HepG2 (cell line): ENCODE measurements around the gene TCAIM. TPM values are rescaled to one million over a fixed set of nuclear protein-coding genes. Genes with fewer than 3 reads are reported as not detected.
A peak's percentile ranks its signal among the peaks of the same experiment; 100 is the strongest.

Experiments
- ATAC-seq: fragments of 200-7000 bp; cut with Tn5 transposase; 3 replicates; pipeline ENCODE4 v1.9.1; 2020; ENCODE audit warnings: mild to moderate bottlenecking, moderate library complexity
- BruUV-seq: library from RNA; stranded (reverse); fragments of 400-500 nt; replicated peaks from 2 replicates; lab custom pipeline; 2021; lab: Mats Ljungman, UMichigan
- CTCF ChIA-PET: fragments of 300-600 bp; formaldehyde crosslinking; extraction: SDS; loops from one replicate; lab custom pipeline; 2021; ENCODE audit warnings: low total read pairs, inconsistent platforms, low intra/inter-chr PET ratio; lab: Yijun Ruan, JAX
- POLR2A ChIA-PET: fragments of 350-600 bp; sonication (Branson Sonifier 250); formaldehyde crosslinking; loops from one replicate; lab custom pipeline; 2020; ENCODE audit warnings: antibody characterized with exemption, inconsistent platforms; lab: Yijun Ruan, JAX
- DNase-seq: peaks from one replicate; pipeline ENCODE4 v3.0.0-alpha.2; 2015; ENCODE audit warnings: low spot score
- FAIRE-seq: peaks from 3 replicates; lab custom pipeline; 2011; peaks lifted over from hg19 to GRCh38; lab: Jason Lieb, UNC
- H2AFZ ChIP-seq: one replicate; pipeline ENCODE4 v1.6.1; 2011; ENCODE audit warnings: low read length, inconsistent platforms
- H3K27ac ChIP-seq: fragments of 300-600 bp; 3 replicates; pipeline ENCODE4 v1.8.0; 2011; ENCODE audit warnings: mixed run types, mild to moderate bottlenecking, mixed read lengths, low read length, inconsistent platforms; ENCODE audit not compliant: insufficient read depth; ENCODE audit errors: extremely low read length
- H3K27me3 ChIP-seq, 2 experiments: fragments of 200-600 bp in 1 of 2; 2 replicates in 1 of 2; 3 replicates in 1 of 2; pipeline versions ENCODE4 v1.6.0 to v1.8.0; 2011; ENCODE audit warnings: low read length in 2 of 2, mild to moderate bottlenecking in 2 of 2, moderate library complexity in 2 of 2, inconsistent platforms in 1 of 2; ENCODE audit not compliant: insufficient read depth in 2 of 2, control insufficient read depth in 1 of 2
- H3K36me3 ChIP-seq, 2 experiments: fragments of 200-600 bp in 1 of 2; replicated peaks in 1 of 2; 2 replicates in 1 of 2; 3 replicates in 1 of 2; pipeline versions ENCODE4 v1.5.1 to v1.8.0; 2011; ENCODE audit warnings: low read length in 2 of 2, inconsistent platforms in 1 of 2; ENCODE audit not compliant: insufficient read depth in 2 of 2, control insufficient read depth in 1 of 2
- H3K4me1 ChIP-seq: 2 replicates; pipeline ENCODE4 v1.5.1; 2012; ENCODE audit warnings: low read length, inconsistent platforms; ENCODE audit not compliant: insufficient read depth
- H3K4me2 ChIP-seq: 2 replicates; pipeline ENCODE4 v1.6.0; 2011; ENCODE audit warnings: low read depth, low read length, inconsistent platforms
- H3K4me3 ChIP-seq, 3 experiments: fragments of 200-600 bp in 1 of 3; sonication (generic), shearing (Covaris generic) in 1 of 3; replicated peaks in 1 of 3; 2 replicates each; pipeline ENCODE4 v1.5.1; 2011 to 2016; ENCODE audit warnings: low read length in 3 of 3, inconsistent platforms in 2 of 3, low read depth in 2 of 3, mild to moderate bottlenecking in 2 of 3, control low read depth in 1 of 3, mixed read lengths in 1 of 3; ENCODE audit not compliant: insufficient read depth in 1 of 3
- H3K79me2 ChIP-seq: one replicate; pipeline ENCODE4 v1.6.1; 2011; ENCODE audit warnings: low read length, inconsistent platforms; ENCODE audit not compliant: insufficient read depth
- H3K9ac ChIP-seq: 2 replicates; pipeline ENCODE4 v1.6.0; 2011; ENCODE audit warnings: mild to moderate bottlenecking, low read depth, low read length, inconsistent platforms; ENCODE audit not compliant: insufficient read depth
- H3K9me3 ChIP-seq: 2 replicates; pipeline ENCODE4 v1.5.1; 2012; ENCODE audit warnings: mild to moderate bottlenecking, low read length
- H4K20me1 ChIP-seq: 2 replicates; pipeline ENCODE4 v1.6.0; 2011; ENCODE audit warnings: inconsistent platforms, mild to moderate bottlenecking, low read length, moderate library complexity; ENCODE audit not compliant: insufficient read depth
- AHDC1 ChIP-seq: sonication (generic); formaldehyde crosslinking; IDR thresholded peaks from 2 replicates; pipeline ENCODE4 v1.5.1; 2020; ENCODE audit warnings: mild to moderate bottlenecking, missing genetic modification reagents, borderline replicate concordance
- BRF2 ChIP-seq: sonication (generic); formaldehyde crosslinking; IDR thresholded peaks from 2 replicates; pipeline ENCODE4 v1.8.1; 2022; ENCODE audit warnings: mild to moderate bottlenecking, missing genetic modification reagents
- HDAC1 ChIP-seq: sonication (generic); formaldehyde crosslinking; IDR thresholded peaks from 2 replicates; pipeline ENCODE4 v1.5.1; 2020; ENCODE audit warnings: mild to moderate bottlenecking, missing genetic modification reagents
- HNF4A ChIP-seq: sonication (generic); formaldehyde crosslinking; IDR thresholded peaks from 2 replicates; pipeline ENCODE4 v1.4.0; 2020; ENCODE audit warnings: missing genetic modification reagents
- MEIS1 ChIP-seq: sonication (generic); formaldehyde crosslinking; IDR thresholded peaks from 2 replicates; pipeline ENCODE4 v1.9.0; 2021; ENCODE audit warnings: mild to moderate bottlenecking, missing genetic modification reagents, moderate library complexity, borderline replicate concordance
- SALL1 ChIP-seq: sonication (generic); formaldehyde crosslinking; IDR thresholded peaks from 2 replicates; pipeline ENCODE4 v1.8.0; 2022; ENCODE audit warnings: mild to moderate bottlenecking, missing genetic modification reagents
- SNRNP70 ChIP-seq: fragments of 200-400 bp; formaldehyde crosslinking; IDR thresholded peaks from 2 replicates; pipeline ENCODE4 v1.6.1; 2017; ENCODE audit warnings: mild to moderate bottlenecking, low read depth, low read length, moderate library complexity
- SOX13 ChIP-seq, 3 experiments: fragments of 450-650 bp in 1 of 3; sonication (generic) in 1 of 3; formaldehyde crosslinking in 1 of 3; IDR thresholded peaks in 2 of 3; conservative IDR thresholded peaks in 1 of 3; 2 replicates each; pipeline versions ENCODE4 v1.5.0 to v1.6.1; 2016 to 2020; ENCODE audit warnings: antibody characterized with exemption in 1 of 3, mild to moderate bottlenecking in 1 of 3, missing compliant biosample characterization in 1 of 3, missing genetic modification reagents in 1 of 3, moderate library complexity in 1 of 3
- ZBTB34 ChIP-seq: sonication (generic); formaldehyde crosslinking; IDR thresholded peaks from 2 replicates; pipeline ENCODE4 v1.8.0; 2022; ENCODE audit warnings: mild to moderate bottlenecking, missing genetic modification reagents
- ZNF124 ChIP-seq: sonication (generic); formaldehyde crosslinking; IDR thresholded peaks from 2 replicates; pipeline ENCODE4 v1.4.0; 2020; ENCODE audit warnings: missing genetic modification reagents
- ZNF552 ChIP-seq: sonication (generic); formaldehyde crosslinking; IDR thresholded peaks from 2 replicates; pipeline ENCODE4 v1.9.0; 2022; ENCODE audit warnings: missing genetic modification reagents, mild to moderate bottlenecking, borderline replicate concordance
- ZNF800 ChIP-seq: sonication (generic); formaldehyde crosslinking; IDR thresholded peaks from 2 replicates; pipeline ENCODE4 v1.4.0; 2020; ENCODE audit warnings: missing genetic modification reagents
- WGBS: methylation state at CpG from one replicate; pipeline ENCODE4 v1.1.6; 2017; ENCODE audit warnings: low lambda C conversion rate; 5-methylcytosine and 5-hydroxymethylcytosine counted together
- in situ Hi-C: cut with HindIII; loops from 2 replicates; pipeline ENCODE4 v1.10.0; 2017; ENCODE audit warnings: low pct_unique_long_range_greater_than_20kb; ENCODE audit not compliant: extremely low pct_ligation_motif_present
- intact Hi-C: fragments of 100-400 bp; cut with micrococcal nuclease; formaldehyde crosslinking; loops from one replicate; pipeline ENCODE4 v1.10.0; 2022; ENCODE audit not compliant: unreplicated experiment
- polyA plus RNA-seq, 8 experiments: library from polyadenylated mRNA; depleted of rRNA in 3 of 8; stranded (reverse) in 7 of 8; unstranded in 1 of 8; fragments of >200 nt; fragmentation: Illumina TruSeq in 4 of 8; extraction: Trizol in 4 of 8; gene quantifications; 2 replicates each; pipeline versions ENCODE4 v1.2.1 to v1.2.3, GENCODE V29; 2011 to 2016; ENCODE audit warnings: low read depth in 4 of 8, missing spikeins in 1 of 8, mixed read lengths in 1 of 8; ENCODE audit not compliant: insufficient read depth in 1 of 8
- total RNA-seq, 5 experiments: library from RNA; depleted of rRNA; stranded (reverse); fragments of >200 nt; fragmentation: Illumina TruSeq; extraction: Trizol; gene quantifications; 2 replicates each; pipeline ENCODE4 v1.2.3, GENCODE V29; 2016; ENCODE audit warnings: low read depth in 1 of 5

The TCAIM gene
- total and polyA plus RNA-seq, 2 of the 13 experiments (the other 11 are each of a cell fraction or from before 2014, with no cell fraction given): 16.9 to 22.6 TPM

- TF ChIP-seq ZNF800 (CRISPR knock-in tag) (no peak), ZNF124 (no peak), ZBTB34 (CRISPR knock-in tag) (no peak), ZNF552 (CRISPR knock-in tag) (no peak), SNRNP70 (no peak), SOX13 (IDR thresholded peaks at IDR 0.05) (no peak), SOX13 (CRISPR knock-in tag; conservative IDR thresholded peaks at IDR 0.05 in 1 of 2, IDR thresholded peaks at IDR 0.05 in 1 of 2) (no peak)
These were observed 60.3 kb downstream of the TCAIM start (continued) for GRCh38 chr3:44398853-44399252.

- ATAC-seq (peak; percentile 64), FAIRE-seq (peak; percentile 50), DNase-seq (peak; percentile 12)
- peaks cover 23% of the 10 kb centered on the region for H3K4me1 ChIP-seq
- no peaks in the 10 kb centered on the region for H4K20me1 ChIP-seq
- H3K9me3 ChIP-seq: no peaks in the 10 kb centered on the region
- H3K36me3 ChIP-seq: peaks cover 0 to 1% of the 10 kb centered on the region in 2 experiments; a peak in 1 of 5 replicates
- no peak overlapping the region for H2AFZ ChIP-seq
- BruUV-seq: no TSS peak
- no peaks in the 10 kb centered on the region for H3K79me2 ChIP-seq
- ChIA-PET POLR2A (interaction anchor here (1.8 kb wide), 1 partner anchor 62 kb away, joined by 10 read pairs; the partner anchor contains the start of gene TCAIM), CTCF (no interaction called here)
- in situ Hi-C loops (no loop called here), intact Hi-C loops (no loop called here)
- H3K4me2 ChIP-seq: no peak overlapping the region
- no peak overlapping the region for H3K27ac ChIP-seq
- no peak overlapping the region for H3K4me3 ChIP-seq
- no peak overlapping the region for H3K9ac ChIP-seq
- no peaks in the 10 kb centered on the region for H3K27me3 ChIP-seq
- WGBS: 14% methylated on average over 2 of the region's 2 CpGs
- TF ChIP-seq HDAC1 (CRISPR knock-in tag) (0 out of 2 replicates have a peak, but pooled peaks have one; percentile 17), MEIS1 (CRISPR knock-in tag) (no peak), SALL1 (CRISPR knock-in tag) (0 out of 2 replicates have a peak, but pooled peaks have one; percentile 13), HNF4A (CRISPR knock-in tag) (peak; percentile 38; the same call in 1 of the 2 replicates), AHDC1 (CRISPR knock-in tag) (no peak), BRF2 (no peak)
These were observed 62.2 kb downstream of the TCAIM start for GRCh38 chr3:44400771-44401170.
